Right forelimb (tissue), 1 donor: ENCODE data around the gene MTR.

Experiments
- DNase-seq: peaks from one replicate; pipeline ENCODE4 v3.0.0-alpha.2; 2018

MTR gene

DNA sequence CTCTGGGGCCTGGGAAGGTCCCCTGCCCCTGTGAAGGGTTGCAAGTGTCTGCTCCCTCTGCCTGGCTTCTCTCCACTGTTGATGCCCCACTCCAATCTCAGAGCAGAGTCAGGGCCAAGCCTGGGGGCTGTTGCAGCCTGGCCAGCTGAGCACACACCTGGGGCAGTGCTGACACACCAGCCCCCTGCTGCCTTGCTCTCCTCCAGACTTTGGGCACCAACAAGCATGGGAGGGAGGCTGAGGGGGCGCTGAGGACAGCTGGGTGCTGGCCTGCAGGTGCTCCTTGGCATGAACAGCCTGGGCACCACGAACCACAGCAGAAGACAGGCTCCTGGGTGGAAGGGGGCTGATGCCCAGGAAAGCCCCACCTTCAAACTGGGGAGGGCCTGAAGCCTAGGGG lies 9.6 kb upstream of the MTR start:
- DNase-seq = no peak

GRCh38 chr1:236786453-236786852 lies 8.6 kb upstream of the MTR start:
- DNase-seq = no peak

DNA sequence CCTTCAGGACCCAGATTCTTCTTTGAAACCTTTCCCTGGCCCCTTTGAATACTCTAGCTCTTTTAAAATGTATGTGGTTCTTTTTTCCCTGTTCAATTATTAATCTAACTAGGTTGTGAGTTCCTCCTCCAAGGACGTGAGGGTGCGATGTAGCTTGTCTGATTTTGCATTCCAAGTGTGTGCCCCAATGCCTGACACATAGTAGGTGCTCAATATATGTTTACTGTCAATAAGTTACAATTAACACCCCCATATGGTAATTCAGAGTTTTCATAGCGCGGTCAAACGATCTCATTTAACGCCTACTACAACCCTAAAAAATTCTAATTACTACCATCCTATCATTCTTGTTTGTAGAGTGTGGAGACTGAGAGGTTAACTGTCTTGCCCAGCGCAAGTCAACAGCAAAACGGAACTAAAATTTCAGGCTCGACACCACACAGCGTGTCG lies 482 bp upstream of the MTR start:
- no peak for DNase-seq

- DNase-seq = no peak
Measured at GRCh38 chr1:236795757-236796667, 920 bp downstream of the MTR start.

- no peak for DNase-seq
Measured at GRCh38 chr1:236799001-236799400, 3.9 kb downstream of the MTR start.

DNA sequence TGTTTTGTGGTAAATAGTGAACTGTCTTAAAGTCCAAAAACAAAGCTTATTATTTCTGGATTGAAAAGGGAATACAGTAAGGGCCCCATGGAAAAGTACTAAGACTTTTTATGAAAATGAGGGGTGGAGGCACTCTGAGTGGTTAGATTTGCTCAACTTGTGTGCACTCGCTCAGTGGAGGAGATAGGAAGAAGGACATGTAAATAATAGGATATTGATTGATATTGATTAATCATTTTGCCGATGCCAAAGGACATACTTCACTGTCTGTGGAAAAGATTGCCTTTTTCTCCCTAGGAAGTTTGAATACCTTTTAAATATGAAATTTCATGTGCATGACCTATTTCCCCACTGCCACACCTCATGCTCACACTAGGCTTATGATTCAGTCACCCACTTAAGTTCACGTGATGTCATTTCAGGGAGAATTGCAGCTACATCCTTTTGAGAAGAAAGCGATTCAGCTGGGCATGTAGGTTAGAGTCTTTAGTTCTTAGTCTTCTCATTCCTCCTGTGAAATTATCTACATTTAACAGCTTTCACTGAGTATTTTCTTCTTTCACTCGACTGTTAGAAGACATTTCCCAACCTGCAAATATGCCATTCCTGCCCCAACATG lies 5.0 kb downstream of the MTR start:
- DNase-seq = no peak

DNA sequence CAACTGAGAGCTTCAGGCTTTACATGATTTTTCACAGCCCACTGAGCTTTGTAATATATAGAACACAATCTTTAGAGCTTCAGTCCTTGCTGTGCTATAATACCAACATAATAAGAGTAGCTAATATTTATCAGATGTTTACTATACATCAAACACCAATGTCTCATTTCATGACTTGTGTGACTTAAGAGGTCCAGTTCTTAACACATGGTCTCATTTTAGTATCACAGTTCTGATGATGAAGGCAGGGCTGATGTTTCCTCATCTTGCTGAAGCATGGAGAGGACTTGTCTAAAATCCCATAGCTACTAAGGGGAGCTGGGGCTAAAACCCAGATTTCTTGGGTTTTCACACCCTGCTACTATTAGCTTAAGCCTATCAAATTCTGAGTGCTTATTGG lies 5.5 kb downstream of the MTR start:
- DNase-seq = no peak

- no peak for DNase-seq
Measured at GRCh38 chr1:236802264-236802663, 7.2 kb downstream of the MTR start.

DNA sequence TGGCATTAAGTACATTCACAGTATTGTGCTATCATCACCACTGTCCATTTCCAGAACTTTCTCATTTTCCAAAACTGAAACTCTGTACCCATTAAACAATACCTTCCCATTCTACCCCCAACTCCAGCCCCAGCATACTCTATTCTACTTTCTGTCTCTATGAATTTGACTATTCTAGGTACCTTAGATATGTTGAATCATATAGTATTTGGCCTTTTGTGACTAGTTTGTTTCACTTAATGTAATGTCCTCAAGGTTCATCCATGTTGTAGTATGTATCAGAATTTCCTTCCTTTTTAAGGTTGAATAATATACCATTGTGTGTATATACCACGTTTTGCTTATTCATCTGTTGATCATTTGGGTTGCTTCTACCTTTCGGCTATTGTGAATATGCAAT lies 11.5 kb downstream of the MTR start:
- DNase-seq = no peak

DNA sequence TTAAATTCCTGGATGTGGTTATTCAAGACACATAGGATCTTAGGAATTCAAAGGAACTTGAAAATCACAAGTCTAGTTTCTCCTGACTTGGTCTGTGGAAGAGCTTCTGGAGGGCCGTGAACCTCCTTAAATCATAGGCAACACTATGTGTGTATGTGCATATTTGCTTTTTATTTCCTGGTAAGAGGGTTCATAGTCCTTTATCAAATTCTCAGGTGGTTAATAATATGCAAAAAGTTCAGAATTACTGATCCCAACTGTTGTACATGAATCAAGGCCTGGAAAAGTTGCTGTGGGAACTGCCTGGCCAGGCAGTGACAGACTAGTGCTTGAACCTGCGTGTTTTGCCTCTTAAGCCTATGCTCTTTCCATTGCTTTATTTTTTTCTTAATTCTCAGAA lies 12.9 kb downstream of the MTR start:
- DNase-seq = no peak

GRCh38 chr1:236808564-236809130 lies 13.6 kb downstream of the MTR start:
- DNase-seq = no peak

DNA sequence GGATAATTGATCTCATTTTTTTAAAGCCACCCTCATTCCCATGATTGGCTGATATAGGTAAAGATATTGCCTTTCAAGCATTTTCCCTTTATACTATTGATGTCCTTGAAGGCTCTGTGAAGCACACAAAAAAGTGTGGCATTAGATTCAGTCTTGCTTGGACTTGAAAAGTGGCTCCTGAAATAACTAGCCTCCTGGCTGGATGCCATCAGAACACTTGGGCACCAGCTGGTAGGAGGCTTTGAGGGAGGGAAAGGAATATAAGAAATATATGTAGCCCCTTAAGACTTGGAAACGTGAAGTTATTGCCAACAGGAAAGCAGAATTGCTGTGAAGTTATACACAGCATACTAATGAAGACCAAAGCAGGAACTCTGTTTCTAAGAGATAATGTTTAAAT lies 14.1 kb downstream of the MTR start:
- no peak for DNase-seq

- no peak for DNase-seq
Measured at GRCh38 chr1:236810018-236810417, 14.9 kb downstream of the MTR start.

- no peak for DNase-seq
Measured at GRCh38 chr1:236812334-236813030, 17.4 kb downstream of the MTR start.

- DNase-seq = no peak
Measured at GRCh38 chr1:236815941-236816340, 20.8 kb downstream of the MTR start.

- DNase-seq = no peak
Measured at GRCh38 chr1:236819856-236820255, 24.8 kb downstream of the MTR start.

DNA sequence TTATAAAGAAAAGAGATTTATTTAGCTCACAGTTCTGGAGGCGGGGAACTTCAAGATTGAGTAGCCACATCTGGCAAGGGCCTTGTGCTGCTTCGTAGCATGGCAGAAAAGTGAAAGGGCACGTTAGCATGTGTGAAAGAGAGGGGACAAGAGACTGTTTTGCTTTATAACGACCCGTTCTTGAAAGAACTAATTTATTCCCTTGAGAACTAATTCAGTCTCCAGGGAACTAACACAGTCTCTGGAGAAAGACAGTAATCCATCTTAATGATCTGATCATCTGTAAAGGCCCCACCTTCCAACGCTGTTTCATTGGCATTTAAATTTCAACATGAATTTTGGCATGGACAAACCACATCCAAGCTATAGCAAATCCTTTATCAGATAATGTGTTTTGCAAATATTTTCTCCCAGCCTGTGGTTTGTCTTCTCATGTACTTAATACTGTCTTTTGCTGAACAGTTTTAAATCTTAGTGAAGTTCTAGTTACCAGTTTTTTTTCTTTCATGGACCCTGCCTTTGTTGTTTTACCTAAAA lies 26.1 kb downstream of the MTR start:
- no peak for DNase-seq

GRCh38 chr1:236823559-236823958 lies 28.5 kb downstream of the MTR start:
- DNase-seq = no peak

GRCh38 chr1:236829085-236829484 lies 34.0 kb downstream of the MTR start:
- no peak for DNase-seq

DNA sequence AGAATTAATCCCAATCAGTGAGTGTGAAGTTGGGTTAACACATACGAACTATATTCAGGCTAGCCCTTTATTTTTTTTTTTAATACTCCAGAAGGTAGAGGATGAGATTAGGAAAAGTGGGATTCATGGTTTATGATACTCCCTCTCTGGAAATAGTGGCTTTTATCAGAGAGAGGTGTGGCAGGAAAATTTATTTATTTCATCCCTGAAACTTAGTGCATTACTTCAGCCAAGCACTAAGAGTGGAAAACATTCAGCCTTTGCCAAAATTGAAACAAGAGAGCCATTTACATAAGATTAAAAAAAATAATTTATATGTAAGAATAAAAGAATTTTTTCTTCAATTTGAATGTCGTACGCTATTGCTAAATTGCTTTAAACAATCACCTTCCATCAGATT lies 35.0 kb downstream of the MTR start:
- no peak for DNase-seq

- DNase-seq = no peak
Measured at GRCh38 chr1:236830560-236830959, 35.5 kb downstream of the MTR start.

- no peak for DNase-seq
Measured at GRCh38 chr1:236833575-236833974, 38.5 kb downstream of the MTR start.

DNA sequence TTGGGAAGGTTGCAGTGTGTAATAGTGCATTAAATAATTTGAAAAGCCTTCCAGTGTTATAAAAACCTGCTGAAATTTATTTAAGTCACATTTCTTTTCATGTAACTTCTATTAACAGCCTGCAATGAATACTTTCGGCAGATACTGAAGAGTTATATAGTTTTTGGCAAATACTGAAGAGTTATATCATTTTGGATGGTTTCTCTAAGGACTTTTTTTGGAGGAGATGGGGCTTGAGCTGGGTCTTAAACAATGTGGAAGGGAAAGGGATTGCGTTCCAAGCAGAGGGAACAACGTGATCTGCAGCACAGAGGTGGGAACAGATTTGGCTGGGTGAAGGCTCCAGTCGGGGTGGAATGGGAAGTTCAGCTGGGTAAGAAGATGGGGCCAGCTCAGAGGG lies 39.8 kb downstream of the MTR start:
- no peak for DNase-seq
